A204.1 (cell line): ENCODE data around the gene TRIOBP.

Experiments used
- FAIRE-seq: peaks from 2 replicates; lab custom pipeline; 2012; peaks lifted over from hg19 to GRCh38; lab: Jason Lieb, UNC

Gene TRIOBP

GRCh38 chr22:37749831-37750595, 53.2 kb downstream of the TRIOBP start:
- no peak for FAIRE-seq

GRCh38 chr22:37750596-37751162, 53.8 kb downstream of the TRIOBP start:
- no peak for FAIRE-seq

GRCh38 chr22:37751449-37752188, 54.8 kb downstream of the TRIOBP start:
- no peak for FAIRE-seq

GRCh38 chr22:37752189-37753087, 55.6 kb downstream of the TRIOBP start:
- FAIRE-seq: no peak

- no peak for FAIRE-seq
Observed at GRCh38 chr22:37753746-37754145, 56.9 kb downstream of the TRIOBP start.

- no peak for FAIRE-seq
Observed at GRCh38 chr22:37757663-37758062, 60.8 kb downstream of the TRIOBP start.

GRCh38 chr22:37758694-37759093, 61.8 kb downstream of the TRIOBP start:
- FAIRE-seq: no peak

GRCh38 chr22:37759281-37759680, 62.4 kb downstream of the TRIOBP start:
- no peak for FAIRE-seq

- no peak for FAIRE-seq
Observed at GRCh38 chr22:37760152-37760551, 63.3 kb downstream of the TRIOBP start.

- no peak for FAIRE-seq
Observed at GRCh38 chr22:37762389-37762836, 65.6 kb downstream of the TRIOBP start.

- FAIRE-seq: no peak
Observed at GRCh38 chr22:37763012-37763411, 66.2 kb downstream of the TRIOBP start.

GRCh38 chr22:37763652-37764051, 66.8 kb downstream of the TRIOBP start:
- FAIRE-seq: no peak

- no peak for FAIRE-seq
Observed at GRCh38 chr22:37764622-37765021, 67.8 kb downstream of the TRIOBP start.

- no peak for FAIRE-seq
Observed at GRCh38 chr22:37765498-37765897, 68.7 kb downstream of the TRIOBP start.

GRCh38 chr22:37765953-37766576, 69.2 kb downstream of the TRIOBP start:
- no peak for FAIRE-seq

- FAIRE-seq: no peak
Observed at GRCh38 chr22:37768273-37768672, 71.4 kb downstream of the TRIOBP start.

- FAIRE-seq: no peak
Observed at GRCh38 chr22:37769056-37769455, 72.2 kb downstream of the TRIOBP start.

- no peak for FAIRE-seq
Observed at GRCh38 chr22:37771081-37771480, 74.2 kb downstream of the TRIOBP start.

- no peak for FAIRE-seq
Observed at GRCh38 chr22:37771702-37772427, 75.0 kb downstream of the TRIOBP start.

- no peak for FAIRE-seq
Observed at GRCh38 chr22:37774728-37775127, 77.9 kb downstream of the TRIOBP start.
